Endometrium (tissue), 2 donors: ENCODE results near the gene MYH11.

Source experiments
- FAIRE-seq: peaks from 2 replicates; lab custom pipeline; 2012; peaks lifted over from hg19 to GRCh38; lab: Jason Lieb, UNC
- donor health status: control.
- donor health status: control.

MYH11 gene

DNA sequence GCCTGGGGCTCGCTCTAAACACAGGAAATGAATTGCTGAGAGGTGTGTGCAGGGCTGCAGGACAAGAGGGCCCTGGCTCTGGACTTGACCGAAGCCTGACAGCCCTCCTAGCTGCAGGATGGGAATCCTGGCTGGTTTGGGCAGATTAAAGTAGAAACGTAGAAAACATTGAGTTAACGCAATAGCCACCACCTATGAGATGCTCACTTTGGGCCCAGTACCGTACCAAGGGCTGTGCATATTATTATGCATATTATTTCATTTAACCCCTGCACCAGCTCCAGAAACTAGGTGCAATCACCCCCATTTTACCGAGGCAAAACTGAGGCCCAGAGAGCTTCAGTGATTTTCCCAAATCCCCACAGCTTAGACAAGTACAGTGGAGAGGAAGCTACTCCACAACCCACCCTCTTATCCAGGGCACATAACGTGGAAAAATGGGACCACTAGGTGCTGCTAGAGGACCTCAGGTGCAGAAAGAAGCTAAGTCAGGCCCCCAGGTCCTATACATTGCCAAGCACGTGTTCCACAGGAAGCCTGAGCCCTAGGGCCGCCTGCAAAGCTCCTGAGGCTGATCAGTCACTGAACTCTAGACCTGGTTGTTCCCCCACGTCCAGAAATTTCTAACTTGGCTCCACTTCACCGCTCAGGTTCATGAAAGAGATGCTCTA, 79.2 kb downstream of the MYH11 start:
- no peak for FAIRE-seq

DNA sequence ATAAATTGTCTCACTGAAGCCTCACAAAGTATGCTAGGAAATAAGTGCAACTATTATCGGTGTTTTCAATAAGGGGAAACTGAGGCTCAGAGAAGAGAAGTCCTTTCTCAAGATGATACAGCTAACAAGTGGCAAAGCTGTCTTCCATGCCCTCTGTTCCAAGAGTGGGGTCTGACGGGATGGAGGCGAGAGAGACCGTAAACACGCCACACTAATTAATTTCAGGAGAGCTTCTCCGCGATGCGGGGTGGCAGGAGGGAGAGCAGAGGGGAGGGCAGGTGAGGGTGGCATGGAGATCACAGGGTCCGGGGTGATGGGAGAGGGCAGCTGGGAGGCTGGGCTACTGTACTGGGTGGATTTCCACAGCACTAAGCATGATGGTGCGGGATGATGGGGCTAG, 80.3 kb downstream of the MYH11 start:
- no peak for FAIRE-seq

DNA sequence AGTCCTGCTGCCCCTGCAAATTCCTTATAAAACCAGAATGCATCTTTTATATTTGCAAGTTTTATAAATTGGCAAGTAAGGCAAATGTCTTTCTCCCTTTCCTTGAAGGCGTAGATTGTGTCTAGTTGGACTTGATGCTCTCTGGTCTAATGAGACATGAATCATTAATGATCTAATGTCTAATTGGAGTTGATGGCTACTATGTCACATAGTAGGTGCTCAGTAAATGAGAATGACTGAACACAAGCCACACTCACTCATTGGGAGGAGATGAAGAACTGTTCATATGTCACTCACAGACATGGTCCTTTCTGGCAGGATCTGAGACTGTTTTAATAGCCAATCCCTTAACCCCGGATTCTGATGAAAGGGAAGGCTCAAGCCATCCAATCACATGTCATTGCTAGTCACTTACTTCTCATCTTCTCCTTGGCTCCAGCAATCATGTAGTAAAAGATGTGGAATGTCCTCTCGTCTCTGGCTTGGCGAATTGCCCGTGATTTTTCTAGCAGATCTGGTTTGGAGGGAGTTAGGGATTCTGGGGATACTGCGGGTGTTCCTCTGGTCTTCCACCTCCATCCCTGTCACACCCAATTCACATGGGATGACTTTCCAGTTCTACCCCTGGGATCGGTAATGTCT, 81.0 kb downstream of the MYH11 start:
- no peak for FAIRE-seq

- no peak for FAIRE-seq
Measured at GRCh38 chr16:15775209-15775608, 81.6 kb downstream of the MYH11 start.

- peak; percentile 29 for FAIRE-seq
Measured at GRCh38 chr16:15773968-15774367, 82.9 kb downstream of the MYH11 start.

DNA sequence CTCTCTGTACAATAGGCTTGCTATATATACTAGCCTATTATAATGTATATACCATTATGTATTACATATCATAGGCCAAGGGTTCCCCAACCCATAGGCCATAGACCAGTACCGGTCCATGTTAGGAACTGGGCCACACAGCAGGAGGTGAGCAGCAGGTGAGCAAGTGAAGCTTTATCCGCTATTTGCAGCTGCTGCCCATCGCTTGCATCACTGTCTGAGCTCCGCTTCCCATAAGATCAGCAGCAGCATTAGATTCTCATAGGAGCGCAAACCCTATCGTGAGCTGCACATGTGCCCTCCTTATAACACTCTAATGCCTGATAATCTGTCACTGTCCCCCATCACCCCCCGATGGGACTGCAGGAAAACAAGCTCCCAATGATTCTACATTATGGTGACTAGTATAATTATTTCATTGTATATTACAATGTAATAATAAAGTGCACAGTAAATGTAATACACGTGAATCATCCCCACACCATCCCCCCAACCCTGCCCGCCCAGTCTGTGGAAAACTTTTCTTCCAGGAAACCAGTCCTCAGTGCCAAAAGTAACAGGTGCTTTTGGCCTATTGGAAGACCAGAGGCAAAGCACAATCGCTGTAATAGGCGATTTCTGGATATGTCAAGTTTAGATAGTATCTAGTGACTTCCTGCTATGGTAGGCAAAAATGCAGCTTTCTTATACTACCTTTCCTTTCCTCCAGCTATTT, 84.1 kb downstream of the MYH11 start:
- no peak for FAIRE-seq

GRCh38 chr16:15771694-15772093, 85.1 kb downstream of the MYH11 start:
- FAIRE-seq, result no peak

DNA sequence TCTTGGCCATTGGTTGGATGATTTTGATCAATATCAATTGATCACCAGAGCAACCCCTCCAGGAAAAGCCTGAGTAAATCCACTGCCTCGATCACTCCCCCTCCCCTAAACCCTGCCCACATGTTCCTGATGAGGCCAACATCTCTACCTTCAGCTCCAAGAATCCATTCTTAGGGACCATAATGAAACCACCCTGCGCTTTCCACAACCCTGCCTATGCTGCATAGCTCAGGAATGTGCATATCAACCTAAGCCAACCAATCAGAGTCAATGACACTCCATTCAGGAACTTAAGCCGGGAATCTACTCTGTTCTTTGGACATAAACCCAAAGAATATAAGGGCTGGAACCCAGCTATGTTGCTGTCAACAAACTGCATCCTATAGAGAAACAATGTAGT, 86.3 kb downstream of the MYH11 start:
- no peak for FAIRE-seq

DNA sequence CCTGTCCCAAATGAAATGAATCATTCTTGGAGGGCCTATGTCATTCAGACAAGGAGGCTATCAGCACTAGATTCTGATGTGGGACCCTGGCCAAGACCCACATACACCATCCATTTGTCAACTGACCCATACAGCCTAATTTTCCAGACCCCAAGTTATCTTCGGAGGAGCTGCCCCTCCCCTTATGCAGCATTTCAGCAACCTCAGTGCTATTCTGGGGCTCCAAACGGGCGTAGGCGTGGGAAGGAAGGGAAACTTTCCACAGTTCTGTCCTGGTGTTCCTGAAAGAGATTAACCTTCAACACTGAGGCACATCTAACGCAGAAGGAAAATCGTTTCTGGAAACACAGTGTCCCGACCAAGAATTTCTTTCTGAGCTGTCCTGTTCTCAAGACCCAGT, 86.7 kb downstream of the MYH11 start:
- FAIRE-seq, result no peak

GRCh38 chr16:15769239-15769638, 87.6 kb downstream of the MYH11 start:
- FAIRE-seq, result no peak

GRCh38 chr16:15768201-15768600, 88.6 kb downstream of the MYH11 start:
- no peak for FAIRE-seq

- no peak for FAIRE-seq
Measured at GRCh38 chr16:15766918-15767317, 89.9 kb downstream of the MYH11 start.

- no peak for FAIRE-seq
Measured at GRCh38 chr16:15765880-15766279, 90.9 kb downstream of the MYH11 start.

DNA sequence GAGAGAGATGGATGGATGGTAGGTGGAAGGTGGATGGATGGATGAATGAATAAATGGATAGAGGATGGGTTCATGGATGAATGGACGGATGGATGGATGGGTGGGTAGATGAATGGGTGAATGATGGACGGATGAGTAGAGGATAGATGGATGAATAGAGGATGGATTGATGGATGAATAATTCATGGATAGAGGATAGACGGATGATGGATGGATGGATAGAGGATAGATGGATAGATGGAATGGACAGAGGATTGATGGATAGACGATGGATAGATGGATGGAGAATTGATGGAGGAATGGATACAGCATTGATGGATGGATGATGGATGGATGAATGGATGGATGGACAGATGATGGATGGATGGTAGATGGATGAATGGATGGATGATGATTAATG, 91.7 kb downstream of the MYH11 start:
- no peak for FAIRE-seq

- no peak for FAIRE-seq
Measured at GRCh38 chr16:15764112-15764511, 92.7 kb downstream of the MYH11 start.

DNA sequence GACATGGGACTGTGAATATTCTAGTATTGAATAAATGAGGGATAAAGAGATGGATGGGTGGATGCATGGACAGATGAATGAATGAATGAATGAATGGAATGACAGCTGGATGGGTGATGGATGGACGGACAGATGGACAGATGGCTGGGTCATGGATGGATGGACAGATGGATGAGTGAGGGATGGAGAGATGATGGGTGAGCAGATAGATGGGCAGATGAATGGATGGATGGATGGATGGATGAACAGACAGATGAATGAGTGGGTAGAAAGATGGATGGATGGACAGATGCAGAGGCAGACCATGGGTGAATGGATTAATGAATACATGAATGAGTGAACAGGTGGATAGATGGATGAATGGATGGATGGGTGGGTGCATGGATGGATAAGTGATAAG, 96.7 kb downstream of the MYH11 start:
- FAIRE-seq, result no peak

GRCh38 chr16:15759070-15759469, 97.8 kb downstream of the MYH11 start:
- no peak for FAIRE-seq

- FAIRE-seq, result no peak
Measured at GRCh38 chr16:15757630-15758251, 99.1 kb downstream of the MYH11 start.

- no peak for FAIRE-seq
Measured at GRCh38 chr16:15757077-15757386, 99.8 kb downstream of the MYH11 start.

DNA sequence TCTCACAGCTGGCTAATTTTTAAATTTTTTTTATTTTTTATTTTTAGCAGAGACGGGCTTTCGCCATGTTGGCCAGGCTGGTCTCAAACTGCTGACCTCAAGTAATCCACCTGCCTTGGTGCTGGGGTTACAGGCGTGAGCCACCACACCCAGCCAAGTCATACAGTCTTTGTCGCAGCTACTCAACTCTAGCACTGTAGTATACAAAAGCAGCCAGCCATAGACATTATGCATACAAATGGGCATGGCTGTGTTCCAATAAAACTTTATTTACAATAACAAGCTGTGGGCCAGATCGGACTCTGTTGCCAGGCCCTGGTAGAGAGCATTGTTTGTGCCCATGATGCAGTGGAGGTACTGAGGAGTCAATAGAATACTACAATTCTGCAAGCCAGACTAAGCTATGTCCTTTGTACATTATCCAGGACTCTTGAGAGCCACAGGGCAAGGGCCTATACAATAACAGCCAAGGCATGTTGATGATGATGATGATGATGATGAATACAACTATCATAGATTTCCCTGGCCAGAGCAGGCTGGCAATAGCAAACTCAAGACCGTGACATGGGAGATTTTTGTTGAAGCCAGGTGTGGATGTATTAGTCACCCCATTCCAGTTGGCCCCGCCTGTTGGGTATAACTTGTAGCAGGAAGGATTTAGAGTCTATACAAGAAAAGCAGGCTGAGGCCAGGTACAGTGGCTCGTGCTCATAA, 101.8 kb downstream of the MYH11 start:
- no peak for FAIRE-seq

DNA sequence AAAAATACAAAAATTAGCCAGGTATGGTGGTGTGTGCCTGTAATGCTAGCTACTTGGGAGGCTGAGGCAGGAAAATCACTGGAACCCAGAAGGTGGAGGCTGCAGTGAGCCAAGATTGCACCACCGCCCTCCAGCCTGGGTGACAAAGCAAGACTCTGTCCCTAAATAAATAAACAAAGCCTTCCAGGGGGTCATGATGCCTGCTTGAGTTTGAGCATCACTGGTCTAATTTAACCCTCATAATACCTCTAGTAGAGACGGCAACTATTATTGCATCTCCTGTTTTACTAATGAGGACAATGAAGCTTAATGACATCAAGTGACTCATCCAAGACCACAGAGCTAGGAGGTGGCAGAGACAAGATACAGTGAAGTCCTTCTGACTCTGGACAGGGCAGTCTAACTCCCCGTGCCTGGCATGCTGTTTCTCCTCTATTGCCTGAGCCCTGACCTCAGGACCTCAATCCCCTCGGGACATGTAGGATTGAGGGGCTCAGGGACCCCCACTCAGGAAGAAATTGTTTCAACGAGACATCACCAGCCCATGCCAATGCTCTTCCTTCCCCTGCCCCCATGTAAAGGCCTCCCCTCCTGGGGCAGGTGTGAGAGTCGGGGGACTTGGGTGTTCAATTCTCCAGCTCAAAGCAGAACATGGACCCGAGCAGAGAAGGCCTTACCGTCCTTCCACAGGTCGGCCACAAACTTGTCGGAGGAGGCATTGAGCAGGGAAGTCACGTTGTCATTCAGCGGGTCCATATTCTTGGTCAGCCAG, 103.9 kb downstream of the MYH11 start:
- no peak for FAIRE-seq

- FAIRE-seq, result no peak
Measured at GRCh38 chr16:15751940-15752339, 104.9 kb downstream of the MYH11 start.
